ENCODE data around the gene TLX3. TPM values are rescaled to one million over a fixed set of nuclear protein-coding genes. Genes with fewer than 3 reads are reported as not detected.

Gene TLX3
- total RNA-seq, 1 experiment from 2014 or later: not detected

GRCh38 chr5:171311322-171312077 is 2.5 kb downstream of the TLX3 start (continued):
- TF ChIP-seq ZNF512 (CRISPR knock-in tag; IDR thresholded peaks at IDR 0.05; ENCODE audit: borderline replicate concordance) (no peak), NR2C2 (CRISPR knock-in tag; IDR thresholded peaks at IDR 0.05) (no peak), ZNF138 (CRISPR knock-in tag; conservative IDR thresholded peaks at IDR 0.05) (no peak), TCF7 (CRISPR knock-in tag; IDR thresholded peaks at IDR 0.05; ENCODE audit: low read depth) (no peak), E2F1 (CRISPR knock-in tag; IDR thresholded peaks at IDR 0.05) (no peak), E2F4 (CRISPR knock-in tag; IDR thresholded peaks at IDR 0.05; ENCODE audit: borderline replicate concordance, low read depth) (no peak), ZNF396 (CRISPR knock-in tag; IDR thresholded peaks at IDR 0.05; ENCODE audit: borderline replicate concordance) (no peak), NFE2L1 (CRISPR knock-in tag; IDR thresholded peaks at IDR 0.05) (0 out of 2 replicates have a peak, but pooled peaks have one; percentile 45), MAX (CRISPR knock-in tag; IDR thresholded peaks at IDR 0.05) (peak; percentile 90; the same call in 1 of the 2 replicates), SP1 (CRISPR knock-in tag; conservative IDR thresholded peaks at IDR 0.05) (no peak), MXD4 (CRISPR knock-in tag; IDR thresholded peaks at IDR 0.05; ENCODE audit: borderline replicate concordance) (no peak)

- Mint-ChIP-seq H3K9me3 (no peaks in the 10 kb centered on the region), H3K36me3 (no peaks in the 10 kb centered on the region), H3K4me3 (peak overlapping the region; percentile 63), H3K4me1 (peaks cover 49% of the 10 kb centered on the region), H3K27ac (no peak overlapping the region), H3K27me3 (ENCODE audit: low read depth) (peaks cover 98% of the 10 kb centered on the region)
- ChIA-PET CTCF (interaction anchor here (1.4 kb wide), 1 partner anchor 105 kb away, joined by 3 read pairs; no protein-coding TSS in a partner anchor), POLR2A (no interaction called here)
- DNase-seq (ENCODE audit: low spot score) (peak; percentile 46), ATAC-seq (no peak)
- TF ChIP-seq ZNF121 (CRISPR knock-in tag; IDR thresholded peaks at IDR 0.05) (no peak), NR3C1 (CRISPR knock-in tag; conservative IDR thresholded peaks at IDR 0.05; ENCODE audit: low read depth) (no peak), ZNF232 (CRISPR knock-in tag; IDR thresholded peaks at IDR 0.05) (no peak), ZNF416 (CRISPR knock-in tag; IDR thresholded peaks at IDR 0.05) (no peak), CREM (CRISPR knock-in tag; IDR thresholded peaks at IDR 0.05) (peak; percentile 82; the same call in 1 of the 2 replicates), GTF2I (CRISPR knock-in tag; conservative IDR thresholded peaks at IDR 0.05) (no peak), NR1H2 (CRISPR knock-in tag; IDR thresholded peaks at IDR 0.05) (no peak), JAZF1 (CRISPR knock-in tag; IDR thresholded peaks at IDR 0.05) (no peak), ZNF512 (CRISPR knock-in tag; IDR thresholded peaks at IDR 0.05; ENCODE audit: borderline replicate concordance) (no peak), SMAD4 (CRISPR knock-in tag; IDR thresholded peaks at IDR 0.05) (0 out of 2 replicates have a peak, but pooled peaks have one; percentile 38), HMGA2 (CRISPR knock-in tag; IDR thresholded peaks at IDR 0.05) (no peak), E2F1 (CRISPR knock-in tag; IDR thresholded peaks at IDR 0.05) (no peak), USF1 (CRISPR knock-in tag; IDR thresholded peaks at IDR 0.05) (0 out of 2 replicates have a peak, but pooled peaks have one; percentile 32), PRRX2 (CRISPR knock-in tag; IDR thresholded peaks at IDR 0.05) (no peak), CDX4 (CRISPR knock-in tag; IDR thresholded peaks at IDR 0.05; ENCODE audit: borderline replicate concordance) (no peak), SMAD3 (CRISPR knock-in tag; IDR thresholded peaks at IDR 0.05; ENCODE audit: borderline replicate concordance) (no peak)
These were observed 3.3 kb downstream of the TLX3 start for GRCh38 chr5:171312129-171312974.

All from WTC11 (cell line).